NB4 (cell line): Measurements from ENCODE around the gene ELF1.

ENCODE experiments used
- DNase-seq: peaks from one replicate; pipeline ENCODE4 v3.0.0; 2010; ENCODE audit warnings: low read depth
- H3K4me3 ChIP-seq: one replicate; pipeline ENCODE4 v1.5.1; 2011; ENCODE audit warnings: mild to moderate bottlenecking, low read depth, low read length, moderate library complexity
- CTCF ChIP-seq: IDR thresholded peaks from one replicate; pipeline ENCODE4 v1.5.1; 2012; ENCODE audit warnings: low read depth, low read length
- MAX ChIP-seq: IDR thresholded peaks from 2 replicates; pipeline ENCODE4 v1.6.1; 2011; ENCODE audit warnings: low read depth, low read length
- MYC ChIP-seq: IDR thresholded peaks from 2 replicates; pipeline ENCODE4 v1.6.1; 2011; ENCODE audit warnings: low read depth, low read length
- POLR2A ChIP-seq: IDR thresholded peaks from 2 replicates; pipeline ENCODE4 v1.6.1; 2011; ENCODE audit warnings: mild to moderate bottlenecking; ENCODE audit not compliant: insufficient read length; ENCODE audit errors: extremely low read depth

The ELF1 gene

GRCh38 chr13:40994581-40995230 lies 24.4 kb downstream of the ELF1 start:
- no peak overlapping the region for H3K4me3 ChIP-seq
- no peak for DNase-seq
- TF ChIP-seq MAX (no peak), CTCF (no peak), POLR2A (no peak), MYC (no peak)

- TF ChIP-seq POLR2A (no peak), MAX (no peak), CTCF (no peak), MYC (no peak)
- no peak for DNase-seq
- no peak overlapping the region for H3K4me3 ChIP-seq
These were observed 25.1 kb downstream of the ELF1 start for GRCh38 chr13:40993987-40994386.

GRCh38 chr13:40992678-40993518 lies 26.2 kb downstream of the ELF1 start:
- no peak overlapping the region for H3K4me3 ChIP-seq
- DNase-seq: no peak
- TF ChIP-seq CTCF (no peak), POLR2A (no peak), MAX (no peak), MYC (no peak)

GRCh38 chr13:40987606-40988280 lies 31.4 kb downstream of the ELF1 start:
- H3K4me3 ChIP-seq: no peak overlapping the region
- no peak for TF ChIP-seq MYC
- TF ChIP-seq CTCF: no peak
- no peak for TF ChIP-seq MAX
- TF ChIP-seq POLR2A: no peak
- DNase-seq: no peak

GRCh38 chr13:40986101-40986856 lies 32.8 kb downstream of the ELF1 start:
- H3K4me3 ChIP-seq: no peak overlapping the region
- TF ChIP-seq MAX: no peak
- no peak for TF ChIP-seq POLR2A
- TF ChIP-seq MYC: no peak
- TF ChIP-seq CTCF: no peak
- no peak for DNase-seq
